Breast epithelium (tissue), 4 donors: ENCODE measurements around the gene BCAR1. TPM values are rescaled to one million over a fixed set of nuclear protein-coding genes. Genes with fewer than 3 reads are reported as not detected.

Experiments used
- DNase-seq, 2 donors: peaks; one replicate each; pipeline ENCODE4 v3.0.0-alpha.2; 2019; ENCODE audit warnings: low spot score in 2 of 2
- H3K27ac ChIP-seq, 2 donors: fragments of 200-600 bp; sonication (generic) in 1 of 2; one replicate each; pipeline ENCODE4 v1.5.1; 2016 to 2019; ENCODE audit warnings: mild to moderate bottlenecking in 1 of 2
- H3K27me3 ChIP-seq, 2 donors: fragments of 200-600 bp; sonication (generic) in 1 of 2; one replicate each; pipeline versions ENCODE4 v1.5.1 to v1.6.0; 2017 to 2019; ENCODE audit warnings: control low read depth in 1 of 2, mild to moderate bottlenecking in 1 of 2
- H3K36me3 ChIP-seq: fragments of 200-600 bp; one replicate; pipeline ENCODE4 v1.5.1; 2019
- H3K4me1 ChIP-seq, 2 donors: fragments of 200-600 bp; sonication (generic); one replicate each; pipeline ENCODE4 v1.5.1; 2016 to 2019; ENCODE audit warnings: control low read depth in 1 of 2
- H3K4me3 ChIP-seq, 3 donors: fragments of 200-600 bp; sonication (generic); 1 replicate in 2 of 3; 2 replicates in 1 of 3; pipeline ENCODE4 v1.5.1; 2016 to 2019; ENCODE audit warnings: mild to moderate bottlenecking in 3 of 3, moderate library complexity in 2 of 3
- H3K9me3 ChIP-seq, 2 donors: fragments of 200-600 bp; sonication (generic) in 1 of 2; one replicate each; pipeline ENCODE4 v1.5.1; 2016 to 2019; ENCODE audit warnings: control low read depth in 1 of 2
- CTCF ChIP-seq, 3 donors: fragments of 450-650 bp; IDR thresholded peaks; one replicate each; pipeline ENCODE4 v1.5.1; 2016 to 2017; ENCODE audit warnings: antibody characterized with exemption in 3 of 3, mild to moderate bottlenecking in 3 of 3, moderate library complexity in 3 of 3
- POLR2A ChIP-seq: fragments of 450-650 bp; IDR thresholded peaks from one replicate; pipeline ENCODE4 v1.6.1; 2016; ENCODE audit warnings: antibody characterized with exemption, mild to moderate bottlenecking, moderate library complexity
- POLR2AphosphoS5 ChIP-seq, 3 donors: sonication (generic); formaldehyde crosslinking; IDR thresholded peaks; one replicate each; pipeline ENCODE4 v1.6.1; 2017; ENCODE audit warnings: antibody characterized with exemption in 3 of 3
- intact Hi-C: fragments of 100-400 bp; cut with DNase I; formaldehyde crosslinking; loops from one replicate; pipeline ENCODE4 v1.15.1; 2023; ENCODE audit warnings: low total_unique reads
- total RNA-seq, 3 donors: library from RNA; depleted of rRNA; stranded (reverse); fragments of >200 nt; gene quantifications; one replicate each; pipeline ENCODE4 v1.1.0, GENCODE V29; 2016

BCAR1 gene
- total RNA-seq, 3 donors from 2014 or later = 13.6 to 38.7 (median 32.9) TPM

GRCh38 chr16:75230471-75231110 lies 20.8 kb downstream of the BCAR1 start:
- H3K4me1 ChIP-seq = peaks cover 0 to 4% of the 10 kb centered on the region in 2 donors

GRCh38 chr16:75229172-75230031 lies 22.0 kb downstream of the BCAR1 start:
- DNase-seq = no peak
- H3K4me3 ChIP-seq = no peak overlapping the region
- no peak for TF ChIP-seq POLR2AphosphoS5 (IDR thresholded peaks at IDR 0.05)
- TF ChIP-seq CTCF (IDR thresholded peaks at IDR 0.05) = no peak
- no peak for TF ChIP-seq POLR2A
- peaks cover 0 to 4% of the 10 kb centered on the region in 2 donors for H3K4me1 ChIP-seq
- H3K27ac ChIP-seq = no peak overlapping the region
- intact Hi-C loops = loop anchor here (1.0 kb wide), 1 partner anchor 18 kb away; no protein-coding TSS in a partner anchor
- no peaks in the 10 kb centered on the region for H3K36me3 ChIP-seq
- peaks cover 0 to 8% of the 10 kb centered on the region in 2 donors for H3K27me3 ChIP-seq
- H3K9me3 ChIP-seq = no peaks in the 10 kb centered on the region

More at GRCh38 chr16:75230471-75231110, 20.8 kb downstream of the BCAR1 start:
- H3K9me3 ChIP-seq = no peaks in the 10 kb centered on the region
- peaks cover 7% of the 10 kb centered on the region for H3K36me3 ChIP-seq
- intact Hi-C loops = no loop called here
- no peak overlapping the region for H3K4me3 ChIP-seq
- no peaks in the 10 kb centered on the region for H3K27me3 ChIP-seq
- DNase-seq = no peak
- no peak for TF ChIP-seq CTCF (IDR thresholded peaks at IDR 0.05)
- TF ChIP-seq POLR2AphosphoS5 (IDR thresholded peaks at IDR 0.05) = peak in 1 of 3 donors; percentile 22
- no peak overlapping the region for H3K27ac ChIP-seq

GRCh38 chr16:75228143-75228976 lies 23.1 kb downstream of the BCAR1 start:
- H3K9me3 ChIP-seq = no peaks in the 10 kb centered on the region
- no peak for DNase-seq
- no peak overlapping the region for H3K4me3 ChIP-seq
- H3K4me1 ChIP-seq = no peaks in the 10 kb centered on the region
- peaks cover 0 to 11% of the 10 kb centered on the region in 2 donors for H3K27me3 ChIP-seq
- no peak overlapping the region for H3K27ac ChIP-seq
- intact Hi-C loops = no loop called here
- no peaks in the 10 kb centered on the region for H3K36me3 ChIP-seq
- TF ChIP-seq CTCF (IDR thresholded peaks at IDR 0.05) (no peak), POLR2AphosphoS5 (IDR thresholded peaks at IDR 0.05) (no peak), POLR2A (no peak)

- TF ChIP-seq POLR2AphosphoS5 (IDR thresholded peaks at IDR 0.05) (no peak), POLR2A (no peak), CTCF (IDR thresholded peaks at IDR 0.05) (no peak)
- Histone ChIP-seq H3K4me1 (no peaks in the 10 kb centered on the region), H3K36me3 (no peaks in the 10 kb centered on the region), H3K27me3 (peaks cover 0 to 11% of the 10 kb centered on the region in 2 donors), H3K4me3 (no peak overlapping the region), H3K27ac (no peak overlapping the region), H3K9me3 (no peaks in the 10 kb centered on the region)
- intact Hi-C loops = no loop called here
- no peak for DNase-seq
Observed at GRCh38 chr16:75227361-75228142, 23.9 kb downstream of the BCAR1 start.
